Stromal cell of bone marrow (primary cell): ENCODE results near the gene ANKRD23.
"Not testable (repeated sequence)": the region's sequence is repeated elsewhere in the genome, so short reads cannot be mapped to it uniquely, and the experiment has no call there.

Experiments
- DNase-seq: peaks from one replicate; pipeline ENCODE4 v3.0.0-alpha.2; 2012; ENCODE audit warnings: low read depth

ANKRD23 gene

GRCh38 chr2:96796497-96796896 is 47.3 kb downstream of the ANKRD23 start:
- not testable (repeated sequence) for DNase-seq

- DNase-seq, result no peak
These were observed 48.7 kb downstream of the ANKRD23 start for GRCh38 chr2:96795076-96795475.

- no peak for DNase-seq
These were observed 50.8 kb downstream of the ANKRD23 start for GRCh38 chr2:96792772-96793749.

- no peak for DNase-seq
These were observed 54.6 kb downstream of the ANKRD23 start for GRCh38 chr2:96789245-96789617.

- DNase-seq, result peak; percentile 31
These were observed 55.2 kb downstream of the ANKRD23 start for GRCh38 chr2:96788442-96789244.
